Skin of body (tissue), 2 donors: ENCODE measurements around the gene LRP1B. TPM values are rescaled to one million over a fixed set of nuclear protein-coding genes. Genes with fewer than 3 reads are reported as not detected.

Experiments
- DNase-seq: peaks from one replicate; lab custom pipeline; 2025; lab: John Stamatoyannopoulos, UW
- total RNA-seq: library from RNA; depleted of rRNA; stranded (reverse); fragments of >200 nt; gene quantifications from one replicate; pipeline ENCODE4 v1.2.3, GENCODE V29; 2014

Gene LRP1B
- total RNA-seq, 1 donor from 2014 or later, result 1.7 TPM

DNA sequence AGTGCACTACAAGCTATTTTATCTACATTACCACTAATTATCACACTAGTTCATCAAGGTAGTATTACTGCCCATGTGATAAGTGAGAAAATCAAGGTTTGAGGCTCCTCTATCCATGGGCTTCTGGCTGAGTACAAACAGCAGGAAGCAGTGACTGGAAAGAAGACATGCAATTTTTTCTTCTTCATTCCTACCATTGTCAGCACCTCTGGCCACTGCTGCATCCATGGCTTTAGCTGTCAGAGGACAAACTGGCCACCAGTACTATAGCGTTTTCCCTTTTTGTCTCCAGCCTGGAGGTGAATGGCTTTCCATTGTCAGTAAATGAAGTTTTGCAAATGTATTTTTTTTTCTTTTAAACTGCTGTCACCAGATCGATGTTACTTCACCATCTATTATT is 674.9 kb downstream of the LRP1B start:
- no peak for DNase-seq

DNA sequence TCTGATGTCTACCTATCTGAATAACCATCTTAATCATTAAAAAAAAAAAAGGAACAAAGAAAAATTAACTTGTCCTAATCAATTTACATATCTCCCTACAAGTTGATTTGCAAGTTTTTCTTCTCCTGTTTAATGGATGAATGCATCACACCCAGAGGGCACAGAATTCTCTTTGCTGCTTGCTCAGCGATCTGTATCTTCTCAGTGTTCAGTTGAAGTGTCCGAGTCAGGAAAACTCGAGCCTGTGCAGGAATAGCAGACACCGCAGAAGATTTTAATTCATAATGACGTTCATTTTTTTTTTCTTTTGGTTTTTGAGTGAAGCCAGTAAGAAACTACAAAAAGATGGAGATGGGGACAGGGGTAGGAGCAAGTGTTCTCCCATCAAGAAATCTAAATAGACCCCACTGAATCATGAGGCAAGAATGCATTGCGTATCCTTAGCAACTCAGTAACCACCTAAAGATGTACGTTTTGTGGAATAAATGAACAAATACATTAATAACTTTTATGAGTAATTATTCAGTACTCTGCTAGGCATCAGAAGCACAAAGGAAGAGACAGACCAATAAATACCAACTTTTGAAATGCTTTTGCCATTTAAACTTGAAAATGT is 675.5 kb downstream of the LRP1B start:
- DNase-seq, result no peak

DNA sequence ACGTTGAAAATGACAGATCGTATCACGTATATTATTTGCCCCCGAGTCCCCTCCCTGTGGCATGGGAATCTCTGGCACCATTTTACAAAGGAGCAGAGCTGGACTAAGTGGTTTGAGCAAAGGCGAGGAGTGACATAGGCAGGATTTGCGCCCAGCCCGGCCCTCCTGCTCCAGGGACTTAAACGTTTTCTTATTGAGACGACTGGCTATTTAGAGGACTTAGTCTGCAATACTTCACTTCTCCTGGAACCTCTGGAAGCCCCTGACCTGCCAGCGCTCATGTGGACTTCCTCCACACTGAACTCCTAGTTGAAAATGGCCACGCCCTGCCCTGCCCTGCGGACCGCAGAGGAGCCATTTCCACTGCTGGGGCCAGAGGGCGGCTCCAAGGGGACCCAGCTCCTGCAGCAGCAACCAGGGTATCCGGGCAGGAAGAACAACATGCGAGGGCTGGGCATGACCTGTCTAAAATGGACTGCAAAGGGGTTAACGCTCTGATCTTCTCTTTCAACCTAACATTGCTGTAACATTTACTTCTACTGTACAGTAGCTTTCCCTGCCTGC is 690.7 kb downstream of the LRP1B start:
- DNase-seq, result no peak

DNA sequence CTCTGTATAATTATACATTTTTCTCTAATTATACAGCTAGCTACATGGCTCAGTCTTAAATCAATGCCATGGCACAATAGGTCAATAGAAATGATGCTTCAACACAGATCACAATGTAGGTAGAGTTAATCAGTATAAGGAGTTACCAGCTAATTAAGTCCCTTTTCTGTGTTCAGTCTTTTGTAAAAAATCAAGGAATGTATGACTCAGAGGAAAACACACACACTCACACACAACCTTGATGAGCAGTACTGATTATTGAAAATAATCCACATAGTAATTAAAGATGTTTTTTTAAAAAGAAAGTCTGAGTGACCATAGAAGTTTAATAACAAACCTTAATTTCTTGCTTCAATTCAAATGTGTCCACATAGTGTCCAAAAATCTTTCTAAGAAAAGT is 691.3 kb downstream of the LRP1B start:
- DNase-seq, result no peak

DNA sequence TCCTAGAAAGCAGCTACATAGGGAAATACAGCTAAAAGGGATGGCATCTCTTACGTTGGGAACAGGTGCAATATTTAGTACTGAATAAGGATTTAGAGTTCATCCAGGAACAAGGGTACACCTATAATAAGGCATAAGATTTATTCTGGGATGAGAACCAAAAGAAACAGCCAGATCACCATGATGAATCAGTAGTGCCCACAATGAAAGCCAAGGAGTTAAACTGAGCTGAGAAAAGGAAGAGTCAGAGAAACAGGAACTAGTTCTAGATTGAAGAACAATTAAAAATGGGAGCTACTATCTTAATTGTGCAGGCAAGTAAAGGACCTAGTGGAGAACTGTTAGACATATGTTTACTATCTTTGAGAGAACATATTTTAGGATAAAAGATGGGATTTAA is 692.3 kb downstream of the LRP1B start:
- no peak for DNase-seq

DNA sequence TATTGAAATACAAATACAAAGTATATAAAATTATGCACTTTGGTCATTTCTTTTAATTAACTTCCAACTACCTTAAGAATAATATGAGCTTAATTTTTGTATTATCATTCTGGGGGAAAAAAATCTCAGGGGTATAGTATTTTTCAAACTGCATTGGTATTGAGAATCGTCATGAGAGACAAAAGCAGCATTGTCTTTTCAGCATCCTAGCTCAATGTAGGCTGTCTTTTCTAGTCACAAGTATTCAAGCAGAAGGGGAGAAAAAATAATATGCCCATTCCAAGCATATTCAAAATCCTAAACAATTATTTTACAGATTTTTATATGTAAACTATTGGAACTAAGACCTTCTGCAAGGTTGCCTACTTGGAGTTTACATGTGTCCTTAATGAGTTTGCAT is 693.3 kb downstream of the LRP1B start:
- DNase-seq, result no peak

DNA sequence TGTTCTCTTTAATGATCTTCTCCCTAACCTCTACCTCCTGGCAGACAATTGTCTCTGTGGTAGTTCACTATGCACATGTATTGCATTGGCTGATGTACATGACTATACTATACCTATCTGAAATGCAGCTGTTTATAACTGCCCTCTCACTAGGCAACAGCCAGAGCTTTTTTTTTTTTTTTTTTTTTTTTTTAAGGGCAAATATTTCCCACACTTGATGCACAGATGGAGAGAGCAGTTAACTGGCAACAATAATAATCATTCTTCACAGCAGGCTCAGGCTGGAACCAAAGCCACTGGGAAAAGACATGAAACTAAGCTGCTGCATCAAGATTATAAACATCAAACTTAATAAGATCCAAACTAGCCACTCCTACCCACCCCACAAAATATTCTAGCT is 707.7 kb downstream of the LRP1B start:
- no peak for DNase-seq

DNA sequence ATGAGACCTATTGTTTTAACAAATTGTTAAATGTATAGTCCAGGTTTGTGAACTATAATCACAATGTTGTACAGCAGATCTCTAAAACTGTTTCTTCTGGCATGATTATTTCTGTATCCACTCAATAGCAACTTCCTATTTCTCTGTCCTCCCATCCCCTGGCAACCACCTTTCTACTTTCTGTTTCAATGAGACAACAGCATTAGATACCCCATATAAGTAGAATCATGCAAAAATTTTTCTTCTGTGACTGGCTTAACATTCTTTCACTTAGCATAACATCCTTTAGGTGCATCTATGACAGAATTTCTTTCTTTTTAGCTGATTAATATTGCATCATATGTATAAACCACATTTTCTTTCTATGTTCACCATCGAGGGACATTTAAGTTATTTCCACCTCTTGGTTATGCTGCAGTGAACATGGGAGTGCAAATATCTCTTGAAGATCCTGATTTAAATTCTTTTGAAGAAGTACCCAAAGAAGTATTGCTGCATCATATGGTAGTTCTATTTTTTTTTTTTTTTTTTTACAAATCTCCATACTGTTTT is 713.5 kb downstream of the LRP1B start:
- DNase-seq, result no peak

DNA sequence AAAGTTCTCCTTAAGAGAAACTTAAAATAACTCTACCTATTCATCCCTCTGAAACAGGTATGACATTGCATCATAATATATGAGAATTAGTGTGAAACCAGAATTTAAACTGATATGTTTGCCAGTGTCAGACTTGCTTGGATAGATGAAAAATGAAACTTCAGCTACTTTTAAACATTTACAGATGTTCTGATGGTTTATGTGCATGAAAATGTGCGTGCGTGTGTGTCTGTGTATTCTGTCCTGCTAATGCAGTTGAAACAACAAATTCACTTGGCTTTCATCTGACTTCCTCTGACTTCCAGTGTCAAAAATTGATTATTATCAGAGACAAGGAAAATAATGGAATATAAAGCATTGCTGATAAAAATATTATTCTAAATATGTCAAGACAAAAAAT is 719.4 kb downstream of the LRP1B start:
- DNase-seq, result no peak

DNA sequence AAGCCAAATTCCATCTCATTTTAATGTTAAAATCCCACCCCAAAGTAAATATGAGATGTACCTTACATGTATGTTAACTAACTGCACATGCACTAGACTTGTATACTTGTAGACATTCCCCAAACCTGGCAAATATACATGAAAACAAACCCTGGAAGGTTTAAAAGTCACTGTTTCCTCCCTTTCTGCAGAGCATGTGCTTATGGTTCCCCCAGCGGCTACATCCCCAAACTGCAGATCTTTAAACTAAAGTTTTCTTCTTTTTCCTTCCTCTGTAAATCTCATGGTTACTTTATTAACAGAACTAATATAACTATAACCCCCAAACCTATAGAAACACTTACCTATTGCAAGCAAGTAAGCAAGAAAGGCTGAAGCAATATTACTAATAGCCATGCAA is 731.5 kb downstream of the LRP1B start:
- no peak for DNase-seq

DNA sequence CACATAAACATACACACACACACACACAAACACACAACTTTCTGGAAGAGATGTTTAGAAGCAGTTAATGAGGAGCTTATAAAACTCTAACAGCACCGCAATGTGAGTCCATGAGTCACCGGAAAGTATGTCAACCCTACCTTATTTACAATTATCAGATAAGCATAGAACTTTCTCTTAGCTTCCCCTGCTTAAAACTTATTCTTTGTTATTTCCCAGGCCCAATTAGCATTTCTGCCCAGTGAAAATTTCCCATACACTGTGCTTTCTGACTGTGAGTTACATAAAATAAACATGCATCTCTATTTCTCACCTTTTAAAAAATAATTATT is 737.6 kb downstream of the LRP1B start:
- DNase-seq, result no peak

DNA sequence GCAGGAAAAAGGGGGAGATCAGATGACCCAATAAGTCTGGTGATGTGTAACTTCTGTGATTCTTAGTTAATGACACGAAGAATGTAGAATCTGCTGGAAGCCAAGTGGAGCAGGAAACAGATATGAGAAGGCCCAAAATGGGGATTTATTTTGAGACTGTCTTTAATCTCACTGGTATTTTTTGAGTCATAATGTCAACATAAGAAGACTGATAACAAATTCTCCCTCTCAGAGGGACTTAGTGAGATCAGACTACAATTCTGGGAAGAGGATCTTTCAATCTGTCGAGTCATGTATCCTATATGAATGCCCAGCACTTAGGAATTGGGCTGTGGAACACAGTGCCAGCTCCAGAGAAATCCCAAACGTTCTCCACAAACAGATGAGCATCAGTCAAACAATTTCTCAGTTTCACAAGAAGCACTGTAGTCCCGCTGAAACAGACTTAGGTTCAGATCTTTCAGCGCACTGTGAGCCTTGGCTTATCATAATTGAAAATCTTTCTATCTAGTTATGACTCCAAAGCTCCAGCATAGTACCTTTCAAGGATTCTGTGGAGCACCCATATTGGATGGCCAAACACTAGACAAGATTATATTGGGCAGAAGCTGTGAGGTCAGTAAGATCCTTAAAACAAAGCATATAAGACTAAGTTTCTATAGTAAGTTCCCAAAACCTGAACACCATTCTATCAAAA is 738.2 kb downstream of the LRP1B start:
- DNase-seq, result no peak

DNA sequence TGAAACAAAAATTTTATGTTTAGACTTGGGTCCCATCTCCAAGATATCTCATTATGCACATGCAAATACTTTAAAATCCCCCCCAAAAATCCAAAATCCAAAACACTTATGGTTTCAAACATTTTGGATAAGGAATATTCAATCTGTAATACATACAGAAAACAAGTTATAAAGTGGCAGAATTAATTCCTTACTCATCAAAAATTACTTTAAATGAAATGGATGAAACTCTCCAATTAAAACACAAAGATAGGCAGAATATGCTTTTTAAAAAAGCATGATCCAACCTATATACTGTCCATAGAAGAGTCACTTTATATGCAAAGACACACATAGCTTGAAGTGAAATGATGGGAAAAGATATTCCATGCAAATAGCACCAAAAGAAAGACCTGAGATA is 744.6 kb downstream of the LRP1B start:
- no peak for DNase-seq

DNA sequence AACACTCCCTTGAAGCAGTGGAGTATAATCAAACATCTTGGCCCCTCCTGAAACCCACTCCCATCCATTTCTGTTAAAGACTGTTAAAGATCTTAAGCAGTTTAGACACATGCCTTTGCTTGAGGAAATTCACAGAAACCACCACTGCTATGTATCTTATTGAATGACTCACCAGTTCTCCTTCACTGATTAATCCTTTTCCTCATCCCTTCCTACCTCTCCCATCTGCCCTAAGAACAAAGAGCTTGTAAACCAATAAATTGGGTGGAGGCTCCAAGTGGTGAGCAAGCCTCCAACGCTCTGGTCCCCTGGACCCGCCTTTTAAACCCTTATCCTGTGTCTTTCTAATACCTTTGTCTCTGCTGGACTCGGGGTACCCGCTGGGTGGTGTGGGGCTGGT is 746.1 kb downstream of the LRP1B start:
- DNase-seq, result no peak

DNA sequence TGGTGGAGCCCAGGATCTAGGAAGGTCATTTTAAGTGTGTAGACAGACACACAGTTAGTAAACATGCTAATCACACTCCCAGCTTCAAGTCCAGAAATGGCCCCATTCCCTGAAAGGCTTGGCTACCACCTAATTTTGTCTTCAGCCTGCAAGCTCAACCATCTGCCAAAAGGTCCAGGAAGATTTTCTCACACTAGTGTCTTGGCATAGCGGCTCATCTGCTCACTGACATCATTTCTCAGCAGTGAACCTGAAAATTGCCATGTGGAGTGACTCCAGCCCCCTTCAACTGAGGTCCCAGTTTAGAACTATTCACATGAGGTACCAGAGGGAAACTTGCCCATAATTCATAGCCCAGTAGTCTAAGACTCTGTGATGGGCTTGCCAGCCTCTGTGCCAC is 748.9 kb downstream of the LRP1B start:
- no peak for DNase-seq

DNA sequence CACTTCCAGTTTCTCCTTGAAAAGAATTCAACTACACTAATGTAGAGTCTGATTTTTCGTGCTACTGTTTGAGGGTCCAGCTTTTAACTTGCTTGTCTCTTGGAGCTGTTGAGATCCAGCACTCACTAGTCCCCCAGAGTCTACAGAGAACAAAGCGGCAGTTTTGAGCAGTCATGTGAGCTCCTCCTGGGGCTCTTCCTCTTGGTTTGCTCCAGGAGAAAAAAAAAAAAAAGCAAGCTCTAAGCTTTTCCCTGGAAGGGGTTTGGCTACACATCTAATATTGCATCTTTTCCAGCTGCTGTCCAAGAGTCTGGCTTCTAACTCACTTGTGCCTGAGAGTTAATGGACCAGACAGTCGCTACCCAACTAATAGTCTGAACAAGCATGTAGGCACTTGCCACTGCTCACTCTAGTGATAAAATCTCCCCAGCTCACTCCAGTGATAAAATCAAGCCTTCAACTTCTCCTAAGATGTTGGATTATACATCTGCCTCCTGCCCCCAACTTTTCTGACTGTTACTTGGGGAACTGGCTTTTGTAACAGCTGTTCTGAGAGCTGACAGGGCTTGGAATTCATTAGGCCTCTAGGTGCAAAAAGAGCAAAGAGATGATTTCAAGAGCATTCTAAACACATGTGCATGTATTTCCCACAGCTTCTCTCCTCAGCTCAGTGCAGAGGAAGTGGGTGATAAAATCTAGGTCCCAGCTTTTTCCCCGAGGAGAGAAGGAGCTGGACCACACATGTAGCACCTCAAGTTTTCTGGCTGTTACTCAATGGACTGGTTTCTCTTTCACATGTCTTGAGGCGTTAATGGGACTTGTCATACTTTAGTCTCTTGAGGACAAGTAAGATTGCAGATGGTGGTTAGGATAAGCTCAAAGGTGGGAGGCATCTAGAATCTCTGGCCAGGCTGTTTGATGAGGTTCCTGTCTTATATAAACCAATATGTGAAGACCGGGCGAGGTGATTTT is 750.5 kb downstream of the LRP1B start:
- no peak for DNase-seq

DNA sequence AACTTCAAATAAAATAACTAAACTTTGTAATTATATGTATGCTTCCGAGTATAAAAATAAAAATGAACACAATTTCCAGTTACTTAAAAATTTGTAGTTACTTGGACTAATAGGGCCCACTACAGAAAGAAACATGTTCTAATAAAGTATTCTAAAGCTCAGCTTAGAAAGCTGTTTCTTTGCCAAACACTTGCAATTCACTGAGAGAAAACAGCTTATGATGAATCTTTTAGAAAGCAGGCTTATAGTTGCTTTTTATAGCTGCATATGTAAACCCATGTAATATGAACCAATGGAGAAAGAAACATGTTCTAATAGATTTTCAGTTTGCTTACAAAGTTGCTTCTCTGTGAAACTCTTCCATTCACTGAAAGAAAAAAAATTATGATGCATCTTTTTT is 766.0 kb downstream of the LRP1B start:
- DNase-seq, result no peak

DNA sequence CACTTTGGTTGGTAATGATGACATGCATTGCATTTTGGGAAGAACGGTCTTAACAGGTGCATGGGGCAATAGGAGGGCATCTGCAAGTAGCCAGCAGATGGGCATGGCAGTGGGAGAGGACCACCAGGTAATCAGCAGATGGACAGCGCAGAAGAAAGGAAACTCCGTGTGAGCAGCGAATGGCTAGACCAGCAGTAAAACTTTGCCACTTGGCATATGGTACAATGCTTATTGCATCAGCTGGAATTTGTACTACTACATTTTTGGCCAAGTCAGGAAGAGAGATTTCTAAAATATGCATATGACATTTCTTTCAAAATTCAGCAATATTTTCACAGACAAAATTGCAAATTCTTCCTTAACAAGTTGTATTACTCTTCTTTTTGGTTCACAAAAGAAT is 768.5 kb downstream of the LRP1B start:
- no peak for DNase-seq

DNA sequence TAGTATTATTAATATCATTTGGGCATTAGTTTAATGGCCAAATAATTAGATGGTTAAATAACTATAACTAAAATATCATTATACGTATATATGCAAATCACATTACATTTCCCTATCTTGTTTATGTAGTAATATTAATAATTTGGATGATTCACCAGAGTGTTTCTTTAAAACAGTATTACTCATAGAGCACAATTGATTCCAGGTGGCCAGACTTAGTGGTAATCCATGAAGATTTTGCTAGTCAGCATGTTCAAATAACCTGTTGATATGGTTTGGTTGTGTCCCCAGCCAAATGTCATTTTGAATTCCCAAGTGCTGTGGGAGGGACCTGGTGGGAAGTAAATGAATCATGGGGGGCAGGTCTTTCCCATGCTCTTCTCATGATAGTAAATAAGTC is 782.3 kb downstream of the LRP1B start:
- DNase-seq, result no peak

DNA sequence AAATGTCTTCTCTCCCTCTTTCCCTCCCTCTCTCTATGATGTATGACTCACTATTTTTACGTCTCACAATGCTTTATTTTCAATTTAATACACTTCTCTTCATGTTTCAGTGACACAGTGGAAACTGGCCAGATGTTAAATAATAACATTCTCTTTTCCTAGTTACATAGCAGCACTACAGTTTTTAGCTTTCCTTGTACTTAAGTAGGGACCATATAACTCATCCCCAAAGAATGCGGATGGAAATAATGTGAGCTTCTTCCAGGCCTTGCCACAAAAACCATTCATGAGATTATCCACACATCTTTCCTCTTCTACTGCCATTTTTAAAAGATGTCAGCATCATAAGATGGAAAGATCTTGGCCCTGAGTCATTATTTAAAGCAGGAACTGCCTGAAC is 789.4 kb downstream of the LRP1B start:
- DNase-seq, result peak; percentile 44

DNA sequence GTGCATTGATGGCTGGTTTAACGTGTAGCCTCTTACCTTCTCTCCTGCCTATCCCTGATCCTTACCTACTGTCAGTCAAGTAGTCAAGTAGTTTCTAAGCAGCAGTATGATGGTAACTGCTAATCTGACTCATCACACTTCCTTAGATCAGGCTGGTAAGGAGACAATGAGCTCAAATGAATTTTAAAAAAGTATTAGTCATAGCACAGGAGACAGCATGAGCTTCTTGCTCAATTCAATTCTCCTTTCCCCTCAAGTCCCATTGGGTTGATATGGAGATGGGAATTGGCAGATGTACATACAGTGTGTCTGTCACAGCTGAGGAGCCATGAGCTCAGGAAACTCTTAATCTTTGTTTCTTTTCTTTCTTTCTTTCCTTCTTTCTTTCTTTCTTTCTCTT is 799.7 kb downstream of the LRP1B start:
- peak; percentile 16 for DNase-seq

DNA sequence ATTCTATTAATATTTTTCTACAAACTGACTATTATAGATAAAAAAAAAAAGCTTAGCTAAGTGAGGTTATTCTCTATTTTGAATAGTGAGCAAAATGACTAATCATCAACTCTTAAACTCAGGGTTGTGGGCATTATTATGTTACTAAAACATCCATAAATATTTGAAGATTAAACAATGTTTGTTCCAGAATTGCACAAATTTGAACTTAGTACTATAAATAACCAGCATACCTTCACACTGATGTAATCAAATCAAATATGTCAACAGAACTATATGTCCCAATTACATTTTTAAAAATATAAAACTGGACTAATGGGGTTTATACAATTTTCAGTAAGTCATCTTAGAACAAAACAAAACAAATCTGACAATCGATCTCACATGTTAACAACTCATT is 800.9 kb downstream of the LRP1B start:
- peak; percentile 1 for DNase-seq
